ENCODE results near the gene SEC14L5.
"Not testable (repeated sequence)": the region's sequence is repeated elsewhere in the genome, so short reads cannot be mapped to it uniquely, and the experiment has no call there.

Gene SEC14L5

GRCh38 chr16:4949986-4950385 is 8.1 kb upstream of the SEC14L5 start:
- DNase-seq (ENCODE audit: low read depth, low spot score): no peak

GRCh38 chr16:4951583-4951982 is 6.5 kb upstream of the SEC14L5 start:
- not testable (repeated sequence) for DNase-seq (ENCODE audit: low read depth, low spot score)

GRCh38 chr16:4954714-4955113 is 3.4 kb upstream of the SEC14L5 start:
- no peak for DNase-seq (ENCODE audit: low read depth, low spot score)

DNA sequence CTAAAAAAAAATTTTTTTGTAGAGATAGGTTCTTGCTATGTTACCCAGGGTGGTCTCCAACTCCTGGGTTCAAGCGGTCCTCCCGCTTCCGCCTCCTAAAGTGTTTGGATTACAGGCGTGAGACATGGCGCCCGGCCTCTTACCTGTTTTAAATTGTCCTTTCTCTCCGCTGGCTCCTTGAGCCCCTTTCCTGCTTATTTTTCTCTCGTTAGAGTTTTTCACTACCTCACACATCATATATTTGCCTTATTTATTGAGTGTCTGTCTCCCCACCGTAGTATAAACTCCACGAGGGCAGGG is 760 bp upstream of the SEC14L5 start:
- no peak for DNase-seq (ENCODE audit: low read depth, low spot score)

- no peak for DNase-seq (ENCODE audit: low read depth, low spot score)
Observed at GRCh38 chr16:4958510-4959438, 644 bp downstream of the SEC14L5 start.

- DNase-seq (ENCODE audit: low read depth, low spot score): no peak
Observed at GRCh38 chr16:4960579-4960978, 2.4 kb downstream of the SEC14L5 start.

DNA sequence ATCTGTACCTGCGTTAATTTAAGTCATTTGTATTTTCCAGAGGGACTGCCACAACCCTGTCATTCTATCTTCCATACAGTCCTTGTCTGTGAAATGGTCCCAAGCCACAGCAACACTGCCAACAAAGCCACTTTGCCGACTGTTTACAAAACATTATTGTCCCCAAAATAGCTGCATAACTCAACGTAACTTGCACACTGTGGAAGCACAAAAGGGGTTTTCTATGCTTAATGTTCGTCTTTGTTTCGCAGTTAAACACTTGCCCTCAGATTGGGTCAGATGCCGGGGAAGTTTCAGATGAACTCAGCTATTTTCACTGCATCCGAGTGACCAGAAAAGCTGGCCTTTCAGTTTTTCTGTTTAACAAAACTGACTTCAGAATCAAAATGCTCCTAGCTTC is 4.6 kb downstream of the SEC14L5 start:
- no peak for DNase-seq (ENCODE audit: low read depth, low spot score)

GRCh38 chr16:4963527-4963926 is 5.4 kb downstream of the SEC14L5 start:
- DNase-seq (ENCODE audit: low read depth, low spot score): not testable (repeated sequence)

DNA sequence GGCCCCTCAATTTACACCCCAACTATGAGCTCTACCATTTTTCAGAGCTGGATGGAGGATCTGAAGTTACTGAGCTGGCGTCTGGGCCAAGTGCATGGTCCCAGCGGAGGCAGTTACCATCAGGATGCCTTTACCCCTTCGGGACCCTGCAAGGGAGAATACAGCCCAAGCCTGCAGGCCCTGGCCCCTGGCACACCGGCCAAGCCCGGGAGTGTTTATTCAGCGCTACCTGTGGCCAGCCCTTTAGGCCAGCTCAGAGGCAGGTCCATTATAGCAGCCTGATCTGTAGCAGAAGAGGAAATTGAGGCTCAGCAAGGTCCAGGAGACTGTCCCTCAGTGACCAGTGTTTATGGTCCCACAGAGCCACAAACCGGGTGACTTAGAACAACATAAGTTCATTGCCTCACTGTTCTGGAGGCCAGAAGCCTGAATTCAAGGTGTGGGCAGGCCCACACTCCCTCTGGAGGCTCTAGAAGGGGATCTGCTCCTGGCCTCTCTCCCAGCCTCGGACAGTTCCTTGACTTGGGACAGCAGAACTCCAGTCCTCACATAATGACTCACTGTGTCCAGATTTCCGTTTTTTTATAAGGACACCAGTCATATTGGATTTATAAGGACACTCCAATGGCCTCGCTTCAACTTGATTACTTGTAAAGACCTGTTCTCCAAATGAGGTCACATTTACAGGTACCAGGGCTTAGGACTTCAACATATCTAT is 8.8 kb downstream of the SEC14L5 start:
- no peak for DNase-seq (ENCODE audit: low read depth, low spot score)

- not testable (repeated sequence) for DNase-seq (ENCODE audit: low read depth, low spot score)
Observed at GRCh38 chr16:4968278-4968677, 10.1 kb downstream of the SEC14L5 start.

GRCh38 chr16:4968879-4969483 is 10.9 kb downstream of the SEC14L5 start:
- no peak for DNase-seq (ENCODE audit: low read depth, low spot score)

DNA sequence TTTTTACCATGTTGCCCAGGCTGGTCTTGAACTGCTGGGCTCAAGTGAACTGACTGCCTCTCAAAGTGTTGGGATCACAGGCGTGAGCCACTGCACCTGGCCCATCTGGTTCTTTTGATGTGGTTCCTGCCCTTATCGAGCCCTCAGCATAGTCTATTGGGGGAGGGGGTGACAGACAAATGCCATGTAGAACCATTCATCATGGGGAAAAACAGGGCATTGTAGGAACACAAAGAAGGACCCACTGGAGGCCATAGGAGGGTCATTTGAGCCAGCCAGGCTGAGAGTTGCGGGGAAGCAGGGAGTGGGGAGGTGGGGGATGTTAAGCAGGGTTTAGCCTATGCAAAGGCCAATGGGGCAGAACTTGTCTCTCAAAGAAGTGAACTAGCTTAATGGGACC is 11.9 kb downstream of the SEC14L5 start:
- no peak for DNase-seq (ENCODE audit: low read depth, low spot score)

DNA sequence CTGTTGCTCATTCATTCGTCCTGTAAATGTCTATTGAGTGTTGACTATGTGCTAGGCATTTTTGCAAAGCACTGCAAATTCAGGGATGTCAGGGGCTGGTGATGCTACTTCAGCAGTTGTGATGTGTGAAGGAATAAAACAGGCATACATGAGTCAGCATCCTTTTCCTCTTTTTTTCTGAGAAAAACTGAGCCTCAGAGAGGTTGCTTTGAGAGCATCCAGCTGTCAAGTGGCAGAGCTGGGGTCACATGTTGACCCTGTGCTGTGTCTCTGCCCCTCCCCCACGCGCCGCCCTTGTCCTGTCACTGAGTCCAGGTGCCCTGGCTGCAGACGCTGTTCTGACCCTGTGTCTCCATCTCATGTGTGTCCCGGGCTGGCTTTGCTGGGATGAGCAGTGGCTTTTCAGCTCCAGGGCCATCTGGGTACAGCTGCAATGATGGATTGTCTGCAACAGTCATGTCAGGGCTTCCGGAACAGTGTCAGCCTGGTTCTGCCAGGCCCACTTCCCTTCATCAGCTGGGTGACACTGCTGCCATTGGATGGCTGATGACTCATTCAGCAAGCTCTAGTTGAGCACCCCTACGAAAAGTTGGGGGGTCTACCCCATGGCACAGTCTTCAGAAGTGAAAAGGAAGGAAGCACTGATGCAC is 14.9 kb downstream of the SEC14L5 start:
- DNase-seq (ENCODE audit: low read depth, low spot score): no peak

- no peak for DNase-seq (ENCODE audit: low read depth, low spot score)
Observed at GRCh38 chr16:4976079-4976478, 17.9 kb downstream of the SEC14L5 start.

GRCh38 chr16:4976611-4977145 is 18.5 kb downstream of the SEC14L5 start:
- no peak for DNase-seq (ENCODE audit: low read depth, low spot score)

DNA sequence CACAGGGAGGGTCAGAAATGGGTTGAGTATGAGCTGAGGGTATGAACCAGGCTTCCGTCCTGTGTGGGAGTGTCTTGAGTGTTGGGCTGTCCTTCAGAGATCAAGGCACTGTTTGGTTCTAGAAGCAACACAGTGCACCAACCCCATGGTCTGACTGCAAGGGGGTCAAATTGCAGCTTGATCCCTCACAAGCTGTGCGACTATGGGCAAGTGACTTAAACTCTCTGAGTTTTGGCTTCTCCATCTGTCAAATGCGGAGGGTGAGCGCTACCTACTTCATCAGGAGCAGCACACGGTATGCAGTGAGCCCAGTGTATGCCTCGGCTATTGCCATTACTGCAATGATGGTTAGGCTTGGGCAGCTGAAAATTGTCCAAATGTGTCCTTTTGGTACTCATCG is 21.0 kb downstream of the SEC14L5 start:
- DNase-seq (ENCODE audit: low read depth, low spot score): no peak

DNA sequence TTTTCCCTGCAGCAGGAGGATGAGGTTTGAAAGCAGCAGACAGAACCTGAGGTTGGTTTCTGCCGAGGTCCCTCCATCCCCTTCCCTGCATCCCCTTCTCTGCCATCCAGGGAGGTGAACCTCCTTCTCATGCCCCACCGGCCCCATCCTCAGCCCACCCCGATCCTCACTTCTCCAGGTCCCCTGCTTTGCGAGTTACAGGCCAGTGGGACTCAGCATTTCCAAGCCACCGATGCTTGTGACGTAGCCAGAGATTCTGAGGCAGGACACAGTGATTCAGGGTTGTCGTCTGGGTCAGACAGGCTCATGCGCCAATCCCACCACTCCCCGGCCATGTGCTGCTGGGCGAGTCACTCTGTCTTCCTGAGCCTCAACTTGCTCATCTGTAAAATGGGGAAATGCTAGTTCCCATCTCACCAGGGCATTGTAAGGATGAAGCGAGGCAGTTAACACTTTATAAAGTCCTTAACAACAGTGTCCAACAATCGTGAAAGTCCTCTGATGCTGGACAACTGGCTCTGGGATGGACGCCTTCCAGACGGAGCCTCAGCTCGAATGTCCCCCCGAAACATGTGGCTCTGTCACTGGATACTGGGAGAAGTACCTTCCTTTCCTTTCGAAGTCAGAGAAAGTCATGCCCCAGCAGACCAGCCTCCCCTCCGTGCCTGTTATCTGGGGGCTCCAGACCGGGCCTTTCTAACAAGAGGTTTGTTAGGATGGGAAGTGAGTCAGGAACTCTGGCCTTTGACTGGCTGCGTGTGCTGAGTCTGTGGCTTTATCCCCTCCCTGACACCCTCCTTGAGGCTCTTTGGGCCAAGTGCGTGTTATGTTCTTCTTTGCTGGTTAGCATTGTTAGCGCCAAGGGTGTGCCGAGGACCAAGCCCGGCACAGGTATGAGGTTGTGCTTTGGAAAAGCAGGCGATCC is 21.9 kb downstream of the SEC14L5 start:
- DNase-seq (ENCODE audit: low read depth, low spot score): no peak

GRCh38 chr16:4980691-4981090 is 22.6 kb downstream of the SEC14L5 start:
- DNase-seq (ENCODE audit: low read depth, low spot score): no peak

DNA sequence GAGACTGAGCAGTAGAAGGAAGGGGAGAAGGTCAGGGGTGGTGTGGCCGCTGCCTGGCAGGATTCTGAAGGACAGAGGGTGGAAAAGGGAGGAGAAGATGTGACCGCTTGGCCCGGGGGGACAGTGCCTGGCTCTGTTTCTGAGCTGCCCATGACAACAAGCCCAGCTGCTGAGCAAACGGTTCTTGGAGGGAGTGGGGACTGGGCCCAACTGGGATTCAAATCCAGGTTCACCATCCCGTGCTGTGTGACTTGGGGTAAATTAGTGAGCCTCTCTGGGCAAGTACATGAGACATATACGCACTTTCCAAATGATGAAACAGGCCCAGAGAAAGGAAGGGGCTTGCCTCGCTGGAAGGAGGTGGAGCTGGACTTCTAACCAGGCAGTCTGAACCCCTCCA is 23.3 kb downstream of the SEC14L5 start:
- no peak for DNase-seq (ENCODE audit: low read depth, low spot score)

GRCh38 chr16:4982056-4982867 is 24.1 kb downstream of the SEC14L5 start:
- DNase-seq (ENCODE audit: low read depth, low spot score): no peak
